GM19238 (cell line): ENCODE measurements around the gene SCGB1A1.

Experiments used
- DNase-seq: peaks from one replicate; pipeline ENCODE4 v3.0.0; 2011; ENCODE audit warnings: low spot score; ENCODE audit not compliant: insufficient read length

Gene SCGB1A1

DNA sequence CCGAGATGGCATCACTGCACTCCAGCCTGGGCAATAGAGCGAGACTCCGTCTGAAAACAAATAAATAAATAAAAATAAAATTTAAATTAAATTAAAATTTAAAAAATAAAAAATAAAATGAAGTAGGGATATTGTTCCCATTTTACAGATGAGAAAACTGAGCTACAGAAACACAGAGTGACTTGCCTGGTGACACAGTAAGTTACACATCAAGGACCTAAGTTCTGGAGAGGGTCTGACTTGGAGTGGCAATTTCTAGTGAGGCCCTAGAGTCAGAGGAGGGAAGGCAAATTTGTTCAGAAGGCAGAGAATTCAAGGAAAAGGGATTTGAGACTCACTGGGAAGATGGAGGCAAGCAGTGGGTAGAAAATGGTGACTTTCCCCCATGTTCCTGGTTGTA, 2.0 kb downstream of the SCGB1A1 start:
- no peak for DNase-seq

DNA sequence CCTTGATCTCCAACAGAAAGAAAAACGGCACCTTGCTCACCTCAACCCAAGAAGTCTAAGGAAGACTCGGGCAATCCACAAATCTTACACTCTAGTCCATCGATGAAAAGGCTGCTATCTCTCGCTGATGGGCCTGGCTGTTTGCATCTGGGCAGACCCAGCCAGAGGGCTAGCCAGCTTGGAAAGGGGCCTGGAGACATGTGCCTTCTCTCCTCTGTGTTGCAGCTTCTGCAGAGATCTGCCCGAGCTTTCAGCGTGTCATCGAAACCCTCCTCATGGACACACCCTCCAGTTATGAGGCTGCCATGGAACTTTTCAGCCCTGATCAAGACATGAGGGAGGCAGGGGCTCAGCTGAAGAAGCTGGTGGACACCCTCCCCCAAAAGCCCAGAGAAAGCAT, 3.2 kb downstream of the SCGB1A1 start:
- DNase-seq: no peak

DNA sequence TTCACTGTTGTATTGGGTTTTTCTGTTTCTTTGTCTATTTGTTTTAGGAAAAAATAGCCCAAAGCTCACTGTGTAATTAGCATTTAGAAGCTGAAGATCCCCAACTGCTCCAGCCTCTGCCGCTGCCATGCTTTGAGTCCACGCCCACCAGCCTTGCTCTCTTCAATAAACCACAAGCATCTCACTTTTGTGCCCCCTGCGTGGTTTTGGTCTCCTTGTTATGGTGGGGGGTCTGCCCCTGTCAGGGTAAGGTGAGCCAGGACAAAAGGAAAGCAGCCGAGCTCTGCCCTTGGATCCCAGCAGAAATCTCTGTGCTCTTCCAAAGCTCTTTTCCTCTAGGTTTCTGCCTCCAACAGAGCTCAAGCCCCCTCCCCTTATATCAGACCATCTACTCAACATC, 4.2 kb downstream of the SCGB1A1 start:
- no peak for DNase-seq

DNA sequence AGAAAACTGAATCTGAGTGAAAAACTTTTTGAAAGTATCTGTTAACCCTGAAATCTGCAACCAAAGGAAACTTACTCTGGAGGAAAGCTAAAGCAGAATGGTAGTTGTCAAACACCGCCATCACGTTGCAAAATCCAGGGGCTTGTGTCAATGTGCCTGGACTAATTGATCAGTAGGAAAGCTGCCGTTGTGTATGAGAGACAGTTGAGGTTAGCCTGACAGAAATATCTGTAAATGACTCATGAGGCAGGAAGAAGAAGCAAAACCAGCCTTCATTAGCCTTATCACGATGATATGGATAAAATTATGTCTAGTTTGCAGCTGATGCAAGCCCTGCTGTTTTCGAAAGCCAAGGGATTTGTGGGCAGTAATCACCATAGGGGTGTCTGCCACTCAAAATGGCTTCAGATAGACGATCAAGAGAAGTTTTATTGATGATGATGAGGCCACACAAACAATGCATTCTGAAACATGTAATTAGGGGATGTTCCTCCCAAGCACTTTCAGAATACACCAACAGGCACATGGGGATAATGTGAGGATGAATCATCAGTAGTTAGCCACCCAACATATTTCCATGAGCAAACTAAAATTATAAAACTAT, 8.9 kb downstream of the SCGB1A1 start:
- no peak for DNase-seq

DNA sequence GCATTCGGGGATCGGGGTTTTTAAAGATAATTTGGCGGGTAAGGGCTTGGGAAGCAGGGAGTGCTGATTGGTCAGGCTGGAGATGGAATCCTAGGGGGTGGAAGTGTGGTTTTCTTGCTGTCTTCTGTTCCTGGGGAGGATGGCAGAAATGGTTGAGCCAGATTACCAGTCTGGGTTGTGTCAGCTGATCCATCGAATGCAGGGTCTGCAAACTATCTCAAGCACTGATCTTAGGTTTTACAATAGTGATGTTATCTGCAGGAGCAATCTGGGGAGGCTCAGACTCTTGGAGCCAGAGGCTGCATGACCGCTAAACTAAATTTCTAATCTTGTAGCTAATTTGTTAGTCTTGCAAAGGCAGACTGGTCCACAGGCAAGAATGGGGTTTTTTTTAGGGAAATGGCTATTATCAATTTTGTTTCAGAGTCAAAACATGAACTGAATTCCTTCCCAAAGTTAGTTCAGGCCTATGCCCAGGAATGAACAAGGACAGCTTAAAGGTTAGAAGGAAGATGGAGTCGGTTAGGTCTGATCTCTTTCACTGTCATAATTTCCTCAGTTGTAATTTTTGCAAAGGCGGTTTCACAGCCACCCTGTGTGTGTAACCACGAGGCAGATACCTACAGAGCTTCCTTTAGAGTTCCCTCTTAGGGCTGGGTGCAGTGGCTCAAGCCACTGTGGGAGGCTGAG, 10.2 kb downstream of the SCGB1A1 start:
- DNase-seq: no peak

DNA sequence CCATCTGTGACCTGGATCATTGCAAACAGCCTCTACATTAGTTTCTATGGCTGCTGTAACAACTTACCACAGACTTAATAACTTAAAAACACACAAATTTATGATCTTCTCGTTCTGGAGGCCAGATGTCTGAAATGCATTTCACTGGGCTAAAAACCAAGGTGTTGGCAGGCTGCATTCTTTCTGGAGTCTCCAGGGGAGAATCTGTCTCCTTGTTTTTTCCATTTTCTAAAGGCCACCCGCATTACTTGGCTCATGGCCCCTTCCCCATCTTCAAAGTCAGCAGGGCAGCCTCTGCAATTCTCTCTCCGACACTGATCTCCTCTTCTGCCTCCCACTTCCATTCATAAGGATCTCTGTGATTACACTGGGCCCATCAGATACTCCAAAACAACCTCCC, 11.6 kb downstream of the SCGB1A1 start:
- no peak for DNase-seq

DNA sequence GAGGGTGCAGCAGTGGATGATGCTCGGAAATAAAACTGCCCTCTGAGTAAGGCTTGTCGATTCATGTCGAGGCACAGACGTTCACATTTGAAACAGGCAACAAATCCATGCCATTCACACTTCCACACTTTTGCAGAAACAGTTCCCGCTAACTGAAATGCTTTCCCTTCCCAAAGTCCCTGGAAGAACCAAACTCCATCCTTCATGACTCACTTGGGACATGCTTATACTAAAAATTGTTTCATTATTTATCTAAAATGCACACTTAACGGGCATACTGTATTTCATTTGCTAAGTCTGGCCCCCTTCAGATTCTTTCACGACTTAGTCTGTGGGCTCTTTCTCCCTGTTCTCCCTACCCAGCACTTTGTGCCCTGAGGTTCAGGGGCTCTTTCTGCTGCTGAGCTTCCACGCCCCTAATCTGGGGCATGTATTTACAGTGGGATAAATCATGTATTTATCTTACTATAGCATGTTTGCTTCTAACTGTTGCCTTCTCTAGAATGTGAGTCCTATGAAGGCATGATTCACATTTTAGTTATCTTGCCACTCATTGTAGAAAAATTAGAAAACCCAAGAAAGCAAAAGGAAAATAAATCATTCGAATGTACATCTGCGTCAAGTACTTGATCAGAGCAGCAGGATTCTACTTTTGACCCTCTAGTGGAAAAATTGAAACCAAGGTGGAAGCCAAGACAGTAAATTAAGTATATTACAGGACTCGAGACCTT, 12.5 kb downstream of the SCGB1A1 start:
- DNase-seq: no peak

DNA sequence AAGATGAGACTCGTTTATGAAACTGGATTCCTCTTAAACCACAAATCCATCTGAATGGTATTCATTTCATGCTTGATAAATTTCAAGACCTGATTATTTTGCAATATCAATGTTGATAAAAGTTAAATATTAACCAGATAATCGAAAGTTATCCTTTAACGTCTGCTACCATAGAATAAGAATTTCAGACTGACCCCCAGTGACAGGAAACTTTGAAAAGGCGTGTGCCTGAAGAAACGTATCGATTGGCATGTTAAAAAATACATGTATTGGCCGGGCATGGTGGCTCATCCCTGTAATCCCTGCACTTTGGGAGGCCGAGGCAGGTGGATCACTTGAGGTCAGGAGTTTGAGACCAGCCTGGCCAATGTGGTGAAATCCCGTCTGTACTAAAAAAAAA, 13.9 kb downstream of the SCGB1A1 start:
- DNase-seq: no peak

DNA sequence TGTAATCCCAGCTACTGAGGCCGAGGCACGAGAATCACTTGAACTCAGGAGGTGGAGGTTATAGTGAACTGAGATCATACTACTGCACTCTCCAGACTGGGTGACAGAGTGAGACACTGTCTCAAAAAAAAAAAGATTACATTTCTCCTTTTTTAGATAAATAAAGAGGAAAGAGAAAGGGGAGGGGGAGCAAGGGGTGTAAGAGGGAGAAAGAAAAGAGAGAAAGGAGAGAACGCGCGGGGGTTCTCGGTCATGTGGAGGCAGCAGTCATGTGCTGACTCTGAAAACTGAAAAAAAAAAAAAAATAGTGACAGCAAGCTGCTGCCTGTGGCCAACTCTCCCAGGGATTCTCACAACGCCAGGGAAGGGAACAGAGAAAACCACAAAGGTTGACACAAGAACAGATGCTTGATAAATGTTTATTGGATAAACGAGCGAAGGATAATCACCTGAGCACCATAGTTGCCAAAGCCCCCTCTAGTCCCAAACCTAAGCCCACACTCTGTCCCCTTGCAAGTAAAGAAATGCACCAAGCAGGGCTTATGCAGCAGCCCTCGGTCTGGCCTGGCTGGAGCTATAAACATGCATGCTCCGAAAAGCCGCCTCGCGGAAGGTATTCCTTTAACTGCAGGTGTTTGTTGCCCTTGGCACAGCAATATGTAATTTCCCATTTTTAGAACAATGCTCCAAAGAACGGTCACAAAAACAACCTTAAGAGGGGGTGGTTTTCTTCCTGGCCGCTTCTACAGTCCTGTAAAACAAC, 14.5 kb downstream of the SCGB1A1 start:
- DNase-seq: no peak

DNA sequence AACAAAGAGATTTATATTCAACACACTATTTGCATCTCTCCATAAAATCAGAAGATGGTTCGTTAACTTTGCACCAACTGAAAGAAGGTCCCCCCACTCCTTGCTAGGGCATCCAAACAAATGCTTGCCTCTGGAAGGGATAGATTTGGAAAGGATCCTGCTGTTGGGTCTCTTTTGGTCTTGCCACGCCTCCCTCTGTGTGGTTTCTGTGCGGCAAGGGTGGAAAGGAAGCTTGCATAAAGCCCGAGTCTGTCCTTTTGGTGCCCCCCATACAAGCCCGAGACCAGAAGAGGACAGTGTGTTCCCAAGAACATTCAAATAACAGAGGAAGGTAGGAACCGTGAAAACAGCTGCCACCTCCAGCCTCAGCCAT, 15.1 kb downstream of the SCGB1A1 start:
- DNase-seq: no peak

DNA sequence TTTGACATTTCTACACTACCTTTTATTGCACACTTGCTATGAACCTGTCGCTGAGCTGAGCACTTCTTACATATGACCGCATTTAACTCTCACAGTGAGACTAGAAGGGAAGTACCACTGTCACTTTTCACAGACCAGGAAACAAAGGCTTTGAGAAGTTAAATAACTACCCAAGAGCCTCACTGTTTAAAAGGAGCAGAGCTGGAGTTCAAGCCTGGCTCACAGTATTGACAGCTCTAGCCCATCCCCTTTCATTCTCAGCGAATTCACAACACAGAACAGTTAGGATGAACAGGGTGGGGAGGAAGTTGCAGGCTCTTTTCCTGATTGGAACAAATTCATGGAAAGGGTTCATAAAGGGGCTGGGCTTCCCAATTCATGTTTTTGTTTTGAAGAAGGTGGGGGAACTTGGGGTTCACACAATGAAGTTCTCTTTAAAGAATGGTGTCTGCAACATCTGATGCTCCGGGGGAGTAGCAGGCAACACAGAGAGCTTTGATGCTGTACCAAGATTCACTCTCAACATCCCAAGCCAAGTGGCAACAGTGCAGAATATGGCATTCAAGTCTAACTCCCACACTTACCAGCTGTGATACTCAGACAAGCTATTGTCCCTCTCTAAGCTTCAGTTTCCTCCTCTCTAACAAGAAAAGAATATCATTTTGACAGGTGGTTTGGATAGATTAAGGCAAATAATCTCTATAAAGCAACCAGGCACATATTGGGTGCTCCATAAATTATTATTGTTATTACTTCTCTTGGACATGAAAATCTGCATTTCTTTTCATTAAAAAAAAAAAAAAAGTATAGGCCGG, 17.2 kb downstream of the SCGB1A1 start:
- DNase-seq: no peak

DNA sequence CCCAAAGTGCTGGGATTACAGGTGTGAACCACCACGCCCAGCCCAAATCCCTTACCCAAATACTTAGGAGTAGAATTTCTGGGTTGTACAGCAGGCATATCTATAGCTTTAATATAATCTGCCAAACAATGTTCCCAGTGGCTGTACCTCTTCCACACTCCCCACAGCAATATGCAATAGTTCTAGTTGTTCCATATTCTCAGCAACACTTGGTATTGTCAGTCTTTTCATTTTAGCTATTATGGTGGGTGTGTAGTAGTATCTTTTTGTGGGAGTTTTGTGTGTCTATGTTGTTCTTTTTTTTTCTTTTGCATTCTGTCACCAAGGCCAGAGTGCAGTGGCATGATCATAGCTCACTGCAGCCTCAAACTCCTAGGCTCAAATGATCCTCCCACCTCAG, 18.8 kb downstream of the SCGB1A1 start:
- DNase-seq: no peak

DNA sequence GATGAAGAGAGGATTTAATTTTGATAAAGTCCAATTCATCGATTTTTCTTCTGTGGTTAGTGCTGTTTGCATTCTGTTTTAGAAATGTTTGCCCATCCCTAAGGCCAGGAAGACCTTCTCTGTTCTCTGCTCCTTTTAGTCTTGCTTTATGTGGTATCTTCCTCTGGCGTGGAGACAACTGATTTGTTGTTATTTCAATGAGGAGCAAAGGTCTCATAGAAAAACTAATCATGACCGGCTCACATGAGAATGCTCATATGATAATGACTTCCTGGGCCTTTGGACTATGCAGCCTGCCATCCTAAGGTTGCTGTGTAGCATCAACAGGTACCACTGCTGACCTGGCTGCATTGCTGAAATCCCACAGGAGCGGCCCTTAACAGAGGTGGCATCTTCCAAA, 19.8 kb downstream of the SCGB1A1 start:
- no peak for DNase-seq

DNA sequence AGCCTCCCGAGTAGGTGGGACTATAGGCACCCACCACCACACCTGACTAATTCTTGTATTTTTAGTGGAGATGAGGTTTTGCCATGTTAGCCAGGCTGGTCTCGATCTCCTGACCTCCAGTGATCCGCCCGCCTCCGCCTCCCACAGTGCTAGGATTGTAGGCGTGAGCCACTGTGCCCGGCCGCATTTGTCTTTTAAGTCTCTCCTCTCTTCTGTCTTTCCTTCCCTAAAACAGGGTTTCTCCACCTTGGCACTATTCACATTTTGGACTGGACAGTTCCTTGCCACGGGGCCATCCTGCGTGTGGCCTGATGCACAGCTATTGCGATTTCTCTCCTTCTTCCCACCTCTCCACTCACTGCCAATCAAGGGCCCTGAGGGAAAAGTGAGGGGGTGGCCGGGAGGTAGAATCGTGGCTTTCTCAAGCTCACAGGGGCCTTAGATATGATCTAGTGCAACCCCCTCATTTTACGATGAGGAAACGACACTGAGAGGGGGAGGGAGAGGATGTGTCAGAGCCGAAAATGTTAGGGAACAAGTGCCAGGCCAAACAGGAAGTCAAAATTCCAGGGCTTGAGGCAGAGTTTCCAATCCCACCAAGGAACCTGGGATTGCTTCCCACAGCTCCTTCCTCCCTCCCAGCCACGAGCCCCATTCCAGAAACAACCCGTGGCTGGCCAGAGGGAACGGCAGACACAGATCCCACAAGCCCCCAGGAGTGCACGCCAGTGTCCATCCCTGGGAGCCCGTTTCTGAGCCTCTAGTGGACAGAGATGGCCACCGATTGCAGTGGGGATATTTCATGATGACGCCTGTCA, 21.2 kb downstream of the SCGB1A1 start:
- DNase-seq: no peak

DNA sequence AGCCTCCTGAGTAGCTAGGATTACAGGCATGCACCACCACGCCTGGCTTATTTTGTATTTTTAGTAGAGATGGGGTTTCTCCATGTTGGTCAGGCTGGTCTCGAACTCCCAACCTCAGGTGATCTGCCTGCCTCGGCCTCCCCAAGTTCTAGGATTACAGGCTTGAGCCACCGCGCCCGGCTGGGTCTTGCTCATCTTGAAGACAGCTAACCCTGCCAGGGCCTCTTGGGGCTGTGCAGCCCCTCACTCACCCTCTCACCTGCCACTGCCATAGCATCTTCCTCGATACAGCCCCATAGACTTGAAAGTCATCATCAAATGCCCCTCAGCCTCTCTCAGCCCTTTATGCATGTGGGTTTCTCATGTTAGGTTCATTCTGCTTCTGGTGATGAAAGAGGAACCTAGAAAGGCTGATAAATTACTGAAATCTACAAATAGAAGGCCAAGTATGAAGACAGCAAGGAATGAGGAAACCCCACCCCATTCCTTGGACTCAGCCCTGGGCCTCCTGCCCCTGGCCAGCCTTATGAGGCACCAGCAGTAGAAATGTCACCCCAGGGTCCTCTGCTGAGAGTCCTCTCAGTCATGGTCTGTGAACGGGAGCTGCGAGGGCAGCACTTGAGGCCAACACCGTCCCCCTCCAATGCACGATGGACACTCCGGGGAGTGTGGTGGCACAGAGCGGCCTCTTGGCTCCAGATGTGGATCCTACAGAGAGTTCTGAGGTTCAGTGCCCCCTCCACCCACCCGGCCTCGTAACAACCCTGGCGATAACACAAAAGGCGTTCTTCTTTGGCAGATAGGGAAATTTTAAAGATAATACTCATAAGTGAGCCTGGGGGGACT, 24.8 kb downstream of the SCGB1A1 start:
- DNase-seq: no peak

DNA sequence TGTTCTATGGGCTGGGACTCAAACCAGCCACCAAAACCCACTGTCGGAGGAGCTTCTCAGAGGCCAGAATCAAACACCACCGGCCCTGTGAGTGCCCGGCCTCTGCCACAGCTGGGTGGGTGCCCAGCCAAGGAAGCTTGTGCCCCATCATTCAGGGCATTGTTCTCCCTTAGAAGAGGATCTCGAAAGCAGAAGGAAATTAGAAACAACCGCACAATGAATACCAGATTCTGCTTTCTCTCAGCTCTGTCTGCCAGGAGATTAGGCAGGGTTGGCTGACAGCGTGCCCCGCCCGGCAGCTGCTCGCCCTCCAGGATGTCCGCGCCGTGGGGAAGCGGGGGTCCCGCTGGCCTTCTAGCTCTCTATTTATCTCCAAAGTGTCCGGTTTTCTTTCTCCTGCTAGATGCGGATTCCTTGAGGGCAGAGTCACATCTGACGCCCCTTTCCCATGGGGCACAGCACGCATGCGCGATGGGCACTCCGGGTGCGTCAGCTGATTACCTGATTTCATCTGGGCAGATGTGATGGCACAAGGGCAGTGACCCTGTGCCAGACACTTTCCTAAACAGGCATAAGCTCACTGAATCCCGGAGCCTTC, 25.5 kb downstream of the SCGB1A1 start:
- no peak for DNase-seq

DNA sequence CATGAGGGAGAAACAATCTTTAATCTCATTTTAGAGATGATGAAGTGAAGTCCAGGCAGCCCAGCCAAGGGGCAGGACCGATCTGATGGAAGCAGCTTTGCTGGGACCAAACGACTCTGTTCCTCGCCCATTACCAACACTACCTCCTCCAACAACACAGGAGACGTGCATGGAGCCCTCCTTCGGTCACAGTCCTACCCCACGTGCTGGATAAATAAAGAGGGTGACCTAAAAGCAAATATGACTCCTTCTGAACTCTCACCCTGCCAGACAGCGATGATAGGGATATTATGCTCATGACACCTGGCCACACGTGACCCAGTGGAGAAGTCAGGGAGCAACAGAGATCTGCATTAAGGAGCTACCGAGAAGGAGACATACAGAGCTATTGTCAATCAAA, 26.0 kb downstream of the SCGB1A1 start:
- DNase-seq: no peak

DNA sequence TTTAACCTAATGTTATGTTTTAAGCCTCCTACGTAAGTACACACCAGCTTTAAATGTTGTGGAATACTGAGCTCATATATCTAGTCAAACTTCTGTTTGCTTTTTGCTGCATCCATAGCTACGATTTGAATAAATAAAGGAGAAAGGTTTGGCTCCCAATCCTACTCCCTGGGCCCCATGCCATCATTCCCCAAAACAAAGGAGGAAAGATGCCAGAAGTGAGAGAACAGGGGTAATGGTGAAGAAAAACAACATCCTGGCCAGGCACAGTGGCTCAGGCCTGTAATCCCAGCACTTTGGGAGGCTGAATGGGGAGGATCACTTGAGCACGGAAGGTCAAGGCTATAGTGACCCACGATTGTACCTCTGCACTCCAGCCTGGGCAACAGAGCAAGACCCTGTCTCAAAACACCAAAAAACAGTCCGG, 26.5 kb downstream of the SCGB1A1 start:
- no peak for DNase-seq

DNA sequence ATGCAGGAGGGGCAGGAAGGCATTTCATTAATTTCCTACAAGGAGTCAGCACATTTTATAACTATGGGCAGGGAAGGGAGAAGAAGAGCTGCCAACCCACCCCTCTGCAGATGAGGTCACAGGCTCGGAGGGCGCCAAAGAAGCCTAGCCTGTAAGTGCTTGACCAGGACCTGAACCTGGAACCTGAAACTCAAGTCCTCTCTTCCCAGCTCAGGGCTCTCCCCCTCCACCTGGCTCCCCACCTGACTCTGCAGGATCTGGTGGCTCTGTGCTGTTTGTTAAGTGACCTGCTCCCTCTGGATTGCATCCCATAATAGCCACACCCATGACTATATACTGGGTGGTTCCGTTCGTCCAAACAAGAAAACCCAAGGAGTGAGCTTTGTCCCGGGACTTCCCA, 27.3 kb downstream of the SCGB1A1 start:
- DNase-seq: no peak
